Measurements from ENCODE around the gene C6orf89.

C6orf89 gene

DNA sequence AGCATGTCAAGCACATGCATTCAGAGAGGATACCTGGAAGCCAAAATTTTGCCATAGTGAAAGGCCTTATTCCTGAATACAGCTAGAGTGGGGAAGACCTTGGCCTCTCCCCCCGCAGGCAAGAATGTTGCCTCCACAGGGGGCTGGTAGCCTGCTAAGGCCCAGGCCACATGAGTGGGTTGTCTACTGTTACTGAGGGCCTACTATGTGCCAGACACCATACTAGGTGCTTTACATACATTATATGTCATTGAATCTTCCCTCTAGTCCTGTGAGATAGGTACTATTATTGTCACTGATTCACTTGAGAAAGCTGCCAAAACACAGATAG is 68.1 kb downstream of the C6orf89 start:
- H3K4me3 ChIP-seq (ENCODE audit: low read depth, low read length): no peak overlapping the region

DNA sequence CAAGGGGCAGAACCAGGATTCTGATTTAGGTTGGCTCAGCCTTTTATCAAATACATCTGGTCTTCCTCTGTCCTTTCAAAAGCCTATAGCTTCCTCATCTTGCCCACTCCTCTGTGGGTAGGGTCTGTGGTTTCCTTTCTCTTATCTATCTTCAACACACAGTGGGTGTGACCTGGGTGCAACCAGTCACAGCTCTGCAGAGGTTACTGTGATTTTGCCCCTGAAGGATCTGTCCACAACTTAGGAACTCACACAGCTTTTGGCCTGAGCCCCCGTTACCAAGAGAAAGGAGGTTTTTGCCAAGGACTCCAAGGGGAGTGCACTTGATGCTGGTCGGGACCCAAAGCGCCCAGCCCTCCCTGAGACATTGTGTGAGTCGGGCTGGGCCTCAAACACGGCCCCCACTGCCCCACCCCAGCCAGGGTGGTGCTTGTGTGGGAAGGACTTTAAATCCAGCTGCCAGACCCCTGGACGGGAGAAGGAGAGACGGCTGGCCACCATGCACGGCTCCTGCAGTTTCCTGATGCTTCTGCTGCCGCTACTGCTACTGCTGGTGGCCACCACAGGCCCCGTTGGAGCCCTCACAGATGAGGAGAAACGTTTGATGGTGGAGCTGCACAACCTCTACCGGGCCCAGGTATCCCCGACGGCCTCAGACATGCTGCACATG is 68.6 kb downstream of the C6orf89 start, which contains the start of gene PI16:
PI16 (plus strand) TSS at position 477 of the 670 bp plus-strand sequence; CDS start at position 500, 23 bp downstream.
- TF ChIP-seq, protein P1, sequence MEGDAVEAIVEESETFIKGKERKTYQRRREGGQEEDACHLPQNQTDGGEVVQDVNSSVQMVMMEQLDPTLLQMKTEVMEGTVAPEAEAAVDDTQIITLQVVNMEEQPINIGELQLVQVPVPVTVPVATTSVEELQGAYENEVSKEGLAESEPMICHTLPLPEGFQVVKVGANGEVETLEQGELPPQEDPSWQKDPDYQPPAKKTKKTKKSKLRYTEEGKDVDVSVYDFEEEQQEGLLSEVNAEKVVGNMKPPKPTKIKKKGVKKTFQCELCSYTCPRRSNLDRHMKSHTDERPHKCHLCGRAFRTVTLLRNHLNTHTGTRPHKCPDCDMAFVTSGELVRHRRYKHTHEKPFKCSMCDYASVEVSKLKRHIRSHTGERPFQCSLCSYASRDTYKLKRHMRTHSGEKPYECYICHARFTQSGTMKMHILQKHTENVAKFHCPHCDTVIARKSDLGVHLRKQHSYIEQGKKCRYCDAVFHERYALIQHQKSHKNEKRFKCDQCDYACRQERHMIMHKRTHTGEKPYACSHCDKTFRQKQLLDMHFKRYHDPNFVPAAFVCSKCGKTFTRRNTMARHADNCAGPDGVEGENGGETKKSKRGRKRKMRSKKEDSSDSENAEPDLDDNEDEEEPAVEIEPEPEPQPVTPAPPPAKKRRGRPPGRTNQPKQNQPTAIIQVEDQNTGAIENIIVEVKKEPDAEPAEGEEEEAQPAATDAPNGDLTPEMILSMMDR (IDR thresholded peaks at IDR 0.05; ENCODE audit: borderline replicate concordance, insufficient read depth, low read depth, low read length): no peak
- no peak within 1 kb of the TSS for H3K4me3 ChIP-seq (ENCODE audit: low read depth, low read length)

More for the DNA sequence above, 68.1 kb downstream of the C6orf89 start:
- TF ChIP-seq, protein P1 (IDR thresholded peaks at IDR 0.05; ENCODE audit: borderline replicate concordance, insufficient read depth, low read depth, low read length): no peak

DNA sequence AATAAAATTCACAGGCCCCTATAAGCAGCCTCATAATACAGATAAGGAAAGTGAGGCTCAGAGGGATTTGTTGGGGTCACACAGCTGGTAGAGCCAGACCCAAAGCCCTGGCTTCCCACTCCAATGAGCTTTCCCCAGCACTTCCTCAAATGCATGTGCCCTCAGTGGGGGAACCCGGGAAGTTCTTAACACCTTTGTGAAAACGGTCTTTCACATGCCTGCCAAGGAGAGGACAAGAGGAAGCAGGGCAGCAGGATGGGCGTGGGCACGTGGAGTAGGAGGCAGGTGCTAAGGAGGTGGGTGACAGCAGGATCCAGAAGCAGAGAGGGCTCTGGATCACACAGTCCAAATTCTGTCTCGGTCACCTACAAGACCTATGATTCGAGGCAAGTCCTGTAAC is 69.4 kb downstream of the C6orf89 start:
- no peak overlapping the region for H3K4me3 ChIP-seq (ENCODE audit: low read depth, low read length)
- TF ChIP-seq, protein P1 (IDR thresholded peaks at IDR 0.05; ENCODE audit: borderline replicate concordance, insufficient read depth, low read depth, low read length): no peak

DNA sequence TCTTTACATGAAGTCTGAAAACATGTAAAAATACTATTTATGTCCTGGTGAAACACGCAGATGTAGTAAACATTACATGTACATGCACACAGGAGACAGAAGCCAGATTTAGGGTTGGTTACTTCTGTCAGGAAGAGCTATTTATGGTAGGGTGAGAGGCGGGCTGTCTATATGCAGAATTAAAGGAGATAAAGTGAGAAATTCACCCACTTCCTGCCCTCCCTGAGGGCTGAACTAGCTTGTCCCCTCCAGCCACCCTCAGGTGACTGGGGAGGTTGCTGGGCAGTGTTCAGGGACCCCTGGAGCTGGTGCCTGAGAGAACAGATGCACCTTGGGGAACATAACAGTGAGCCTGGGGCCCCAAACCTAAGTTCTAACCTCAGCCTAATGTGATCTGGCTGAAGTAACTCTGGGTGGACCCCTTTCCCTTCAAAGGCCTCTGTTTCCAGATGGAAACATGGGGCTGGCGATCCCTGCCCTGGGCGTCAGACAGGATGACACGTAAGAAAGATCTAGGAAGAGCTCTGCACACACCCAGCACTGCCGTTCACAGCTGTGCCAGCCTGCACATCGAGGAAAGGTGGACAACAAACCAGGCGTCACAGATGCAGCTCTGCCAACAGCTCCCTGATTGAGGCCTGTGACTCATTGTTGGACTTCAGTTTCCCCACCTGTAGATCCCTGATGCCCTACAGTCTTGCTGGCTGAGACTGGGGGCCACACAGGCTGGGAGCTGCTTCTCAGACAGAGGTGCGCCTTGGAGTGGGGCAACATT is 70.1 kb downstream of the C6orf89 start:
- TF ChIP-seq, protein P1 (IDR thresholded peaks at IDR 0.05; ENCODE audit: borderline replicate concordance, insufficient read depth, low read depth, low read length): no peak

DNA sequence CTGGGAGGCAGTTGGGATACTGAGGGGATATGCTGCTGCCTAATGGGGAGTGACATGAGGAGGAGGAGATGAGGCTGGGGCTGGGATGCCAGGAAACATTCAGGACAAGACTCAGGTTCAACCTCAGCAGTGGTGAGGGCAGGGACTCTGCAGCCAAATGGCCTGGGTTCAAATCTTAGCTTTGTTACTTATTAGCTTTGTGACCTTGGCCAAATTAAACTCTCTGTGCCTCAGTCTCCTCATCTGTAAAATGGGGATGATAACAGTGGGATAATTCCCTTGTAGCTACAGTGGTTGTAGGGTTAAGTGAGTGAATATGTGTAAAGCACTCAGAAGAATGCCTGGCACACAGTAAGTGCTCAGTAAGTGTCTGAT is 70.7 kb downstream of the C6orf89 start:
- H3K4me3 ChIP-seq (ENCODE audit: low read depth, low read length): no peak overlapping the region
- TF ChIP-seq, protein P1 (IDR thresholded peaks at IDR 0.05; ENCODE audit: borderline replicate concordance, insufficient read depth, low read depth, low read length): no peak

More for the DNA sequence above, 70.1 kb downstream of the C6orf89 start:
- no peak overlapping the region for H3K4me3 ChIP-seq (ENCODE audit: low read depth, low read length)

DNA sequence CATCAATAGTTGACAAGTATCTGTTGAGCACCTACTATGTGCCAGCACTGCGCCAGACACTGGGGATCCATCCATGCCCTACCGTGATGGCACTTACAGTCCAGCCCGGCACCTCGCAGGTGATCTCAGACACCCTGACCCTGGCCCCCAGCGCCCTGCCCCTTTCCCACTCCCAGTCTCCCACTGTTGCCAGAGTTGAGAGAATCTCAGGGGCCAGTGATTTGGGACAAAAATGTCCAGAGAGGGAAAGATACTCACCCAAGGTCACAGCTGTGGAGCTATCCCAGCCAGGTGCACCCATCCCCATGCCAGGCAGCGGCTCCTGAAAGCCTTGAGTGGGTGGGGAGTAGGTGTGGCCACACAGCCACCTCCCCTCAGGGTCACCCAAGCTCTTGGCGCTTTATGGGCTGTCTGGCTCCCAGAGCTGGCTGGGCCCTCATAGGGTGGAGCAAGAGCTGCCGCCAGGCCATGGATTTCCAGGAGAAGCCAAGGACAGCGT is 72.1 kb downstream of the C6orf89 start:
- H3K4me3 ChIP-seq (ENCODE audit: low read depth, low read length): no peak overlapping the region
- TF ChIP-seq, protein P1 (IDR thresholded peaks at IDR 0.05; ENCODE audit: borderline replicate concordance, insufficient read depth, low read depth, low read length): no peak
